Fibroblast of skin of scalp (primary cell): ENCODE results near the gene FBH1.

ENCODE experiments used
- DNase-seq: peaks from one replicate; pipeline ENCODE4 v3.0.0-alpha.2; 2013

FBH1 gene

GRCh38 chr10:5981529-5981928 lies 91.5 kb downstream of the FBH1 start:
- no peak for DNase-seq

GRCh38 chr10:5983774-5984173 lies 93.7 kb downstream of the FBH1 start:
- no peak for DNase-seq

DNA sequence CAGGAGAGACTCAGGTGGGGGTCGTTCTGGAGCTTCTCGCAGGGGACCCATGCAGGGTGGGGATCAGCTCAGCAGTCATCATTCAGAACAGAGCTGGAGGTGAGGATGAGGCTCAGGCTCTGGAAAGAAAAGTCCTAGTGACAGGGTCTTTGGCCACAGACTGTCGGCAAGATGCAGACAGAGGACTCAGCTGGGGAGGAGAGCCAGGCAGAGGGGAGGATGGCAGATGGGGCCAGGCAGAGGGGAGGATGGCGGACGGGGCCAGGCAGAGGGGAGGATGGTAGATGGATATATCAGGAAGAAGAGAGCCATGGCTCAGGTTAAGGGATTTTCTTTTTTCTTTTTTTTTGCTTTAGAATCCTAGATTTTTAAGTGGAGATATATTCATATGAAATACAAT lies 95.0 kb downstream of the FBH1 start:
- DNase-seq, result no peak
